HEK293 (cell line): ENCODE measurements around the gene GPAM.
"Not testable (repeated sequence)": the region's sequence is repeated elsewhere in the genome, so short reads cannot be mapped to it uniquely, and the experiment has no call there.

Source experiments
- CTCF ChIA-PET: fragments of 350-600 bp; formaldehyde crosslinking; extraction: SDS; loops from one replicate; lab custom pipeline; 2021; ENCODE audit warnings: antibody characterized with exemption; lab: Yijun Ruan, JAX
- POLR2A ChIA-PET: fragments of 300-600 bp; formaldehyde crosslinking; extraction: SDS; loops from one replicate; lab custom pipeline; 2020; ENCODE audit warnings: antibody characterized with exemption, inconsistent platforms; lab: Yijun Ruan, JAX
- H3K27ac ChIP-seq: fragments of 200-500 bp; sonication (Bioruptor generic); 2 replicates; pipeline ENCODE4 v1.5.1; 2014; ENCODE audit warnings: low read depth, low read length, control low read depth, inconsistent platforms; ENCODE audit errors: extremely low read depth
- H3K36me3 ChIP-seq, 2 experiments: fragments of 200-500 bp in 1 of 2; sonication (Bioruptor generic) in 1 of 2; 1 replicate in 1 of 2; 2 replicates in 1 of 2; pipeline ENCODE4 v1.5.1; 2014 to 2017; ENCODE audit warnings: inconsistent platforms in 2 of 2, low read length in 2 of 2; ENCODE audit not compliant: control insufficient read depth in 2 of 2, insufficient read depth in 1 of 2
- H3K4me1 ChIP-seq: fragments of 200-500 bp; sonication (Bioruptor generic); 2 replicates; pipeline ENCODE4 v1.5.1; 2014; ENCODE audit warnings: mild to moderate bottlenecking, low read length, inconsistent platforms; ENCODE audit not compliant: control insufficient read depth, insufficient read depth
- H3K4me3 ChIP-seq: 2 replicates; pipeline ENCODE4 v1.5.1; 2011; ENCODE audit warnings: low read depth, mild to moderate bottlenecking, control low read depth, low read length, moderate library complexity
- H3K9me3 ChIP-seq: fragments of 200-500 bp; sonication (Bioruptor generic); 2 replicates; pipeline ENCODE4 v1.5.1; 2014; ENCODE audit warnings: low read depth, low read length, inconsistent platforms; ENCODE audit not compliant: control insufficient read depth, insufficient read depth
- AEBP2 ChIP-seq: fragments of 450-650 bp; formaldehyde crosslinking; IDR thresholded peaks from 2 replicates; pipeline ENCODE4 v1.5.1; 2016; ENCODE audit warnings: missing biosample characterization, missing genetic modification characterization, borderline replicate concordance
- ATF2 ChIP-seq: fragments of 450-650 bp; formaldehyde crosslinking; IDR thresholded peaks from 2 replicates; pipeline ENCODE4 v1.5.1; 2016; ENCODE audit warnings: missing biosample characterization, missing genetic modification characterization, low read depth
- CTCF ChIP-seq: fragments of 450-650 bp; formaldehyde crosslinking; IDR thresholded peaks from 2 replicates; pipeline ENCODE4 v1.5.1; 2016; ENCODE audit warnings: missing biosample characterization, missing genetic modification characterization
- REST ChIP-seq: fragments of 450-650 bp; formaldehyde crosslinking; IDR thresholded peaks from 2 replicates; pipeline ENCODE4 v1.5.1; 2016; ENCODE audit warnings: missing biosample characterization, missing genetic modification characterization
- SCRT1 ChIP-seq: fragments of 450-650 bp; formaldehyde crosslinking; IDR thresholded peaks from 2 replicates; pipeline ENCODE4 v1.5.1; 2016; ENCODE audit warnings: missing biosample characterization, missing genetic modification characterization, borderline replicate concordance
- SCRT2 ChIP-seq: fragments of 450-650 bp; formaldehyde crosslinking; IDR thresholded peaks from 2 replicates; pipeline ENCODE4 v1.5.1; 2016; ENCODE audit warnings: missing biosample characterization, missing genetic modification characterization
- ZNF140 ChIP-seq: fragments of 450-650 bp; formaldehyde crosslinking; IDR thresholded peaks from 2 replicates; pipeline ENCODE4 v1.5.1; 2016; ENCODE audit warnings: missing biosample characterization, missing genetic modification characterization
- ZNF23 ChIP-seq: fragments of 450-650 bp; formaldehyde crosslinking; IDR thresholded peaks from 2 replicates; pipeline ENCODE4 v1.5.1; 2016; ENCODE audit warnings: missing biosample characterization, missing genetic modification characterization, borderline replicate concordance
- ZNF354C ChIP-seq: fragments of 450-650 bp; formaldehyde crosslinking; IDR thresholded peaks from 2 replicates; pipeline ENCODE4 v1.5.1; 2016; ENCODE audit warnings: missing biosample characterization, missing genetic modification characterization, low read depth, borderline replicate concordance
- ZNF394 ChIP-seq: fragments of 450-650 bp; formaldehyde crosslinking; IDR thresholded peaks from 2 replicates; pipeline ENCODE4 v1.5.1; 2016; ENCODE audit warnings: missing biosample characterization, missing genetic modification characterization, mild to moderate bottlenecking, moderate library complexity, borderline replicate concordance
- ZNF426 ChIP-seq: fragments of 450-650 bp; formaldehyde crosslinking; IDR thresholded peaks from 2 replicates; pipeline ENCODE4 v1.5.1; 2017; ENCODE audit warnings: missing biosample characterization, missing genetic modification characterization, mild to moderate bottlenecking, inconsistent platforms, moderate library complexity
- ZNF473 ChIP-seq: fragments of 450-650 bp; formaldehyde crosslinking; IDR thresholded peaks from 2 replicates; pipeline ENCODE4 v1.5.1; 2017; ENCODE audit warnings: missing biosample characterization, missing genetic modification characterization
- ZNF514 ChIP-seq: fragments of 450-650 bp; formaldehyde crosslinking; IDR thresholded peaks from 2 replicates; pipeline ENCODE4 v1.5.1; 2016; ENCODE audit warnings: missing biosample characterization, missing genetic modification characterization
- ZNF558 ChIP-seq: fragments of 450-650 bp; formaldehyde crosslinking; IDR thresholded peaks from 2 replicates; pipeline ENCODE4 v1.5.1; 2016; ENCODE audit warnings: missing biosample characterization, missing genetic modification characterization
- ZNF623 ChIP-seq: fragments of 450-650 bp; formaldehyde crosslinking; IDR thresholded peaks from 2 replicates; pipeline ENCODE4 v1.5.1; 2016; ENCODE audit warnings: missing biosample characterization, missing genetic modification characterization
- ZNF626 ChIP-seq: fragments of 450-650 bp; sonication (Bioruptor Pico); formaldehyde crosslinking; IDR thresholded peaks from 2 replicates; pipeline ENCODE4 v1.5.1; 2018; ENCODE audit warnings: missing biosample characterization, missing genetic modification characterization, inconsistent platforms
- ZNF639 ChIP-seq: fragments of 450-650 bp; formaldehyde crosslinking; IDR thresholded peaks from 2 replicates; pipeline ENCODE4 v1.5.1; 2016; ENCODE audit warnings: missing biosample characterization, missing genetic modification characterization
- ZNF654 ChIP-seq: fragments of 450-650 bp; formaldehyde crosslinking; IDR thresholded peaks from 2 replicates; pipeline ENCODE4 v1.5.1; 2016; ENCODE audit warnings: low read depth, missing biosample characterization, missing genetic modification characterization
- ZSCAN16 ChIP-seq: fragments of 450-650 bp; formaldehyde crosslinking; IDR thresholded peaks from 2 replicates; pipeline ENCODE4 v1.5.1; 2016; ENCODE audit warnings: missing biosample characterization, missing genetic modification characterization

GPAM gene

GRCh38 chr10:112120491-112120890, 63.1 kb downstream of the GPAM start:
- Histone ChIP-seq H3K4me3 (no peak overlapping the region), H3K36me3 (no peaks in the 10 kb centered on the region), H3K27ac (no peak overlapping the region), H3K9me3 (no peaks in the 10 kb centered on the region), H3K4me1 (no peaks in the 10 kb centered on the region)
- POLR2A ChIA-PET, result no interaction called here
- TF ChIP-seq ZNF639 (tag by site-specific recombination) (no peak), ZNF473 (tag by site-specific recombination) (no peak), ZNF23 (tag by site-specific recombination) (no peak), ZSCAN16 (tag by site-specific recombination) (no peak), ZNF354C (tag by site-specific recombination) (no peak), ZNF626 (tag by site-specific recombination) (no peak), ZNF514 (tag by site-specific recombination) (no peak)
- CTCF ChIA-PET, result interaction anchor here (1.6 kb wide), 1 partner anchor 17 kb away, joined by 4 read pairs; no protein-coding TSS in a partner anchor

GRCh38 chr10:112115781-112116385, 67.7 kb downstream of the GPAM start:
- Histone ChIP-seq H3K36me3 (no peaks in the 10 kb centered on the region), H3K9me3 (no peaks in the 10 kb centered on the region), H3K27ac (no peak overlapping the region), H3K4me3 (no peak overlapping the region), H3K4me1 (no peaks in the 10 kb centered on the region)
- ChIA-PET CTCF (interaction anchor here (0.6 to 6.3 kb wide), 24 partner anchors 8 to 1202 kb away, joined by 3 to 60 read pairs (median 4); no protein-coding TSS in a partner anchor), POLR2A (no interaction called here)
- TF ChIP-seq ATF2 (tag by site-specific recombination) (no peak), CTCF (tag by site-specific recombination) (peak; percentile 57), SCRT1 (peak; percentile 81), ZNF654 (peak; percentile 44), SCRT2 (peak; percentile 86)

- POLR2A ChIA-PET, H3K9me3 ChIP-seq, H3K4me3 ChIP-seq, H3K4me1 ChIP-seq, CTCF ChIA-PET, H3K36me3 ChIP-seq, H3K27ac ChIP-seq: not testable (repeated sequence)
- TF ChIP-seq ZNF394 (tag by site-specific recombination) (peak; percentile 66; the same call in 1 of the 2 replicates), AEBP2 (tag by site-specific recombination) (0 out of 2 replicates have a peak, but pooled peaks have one; percentile 28), ZNF623 (tag by site-specific recombination) (peak; percentile 37; the same call in 1 of the 2 replicates), ZNF558 (tag by site-specific recombination) (0 out of 2 replicates have a peak, but pooled peaks have one; percentile 34), ZNF654 (peak; percentile 27; the same call in 1 of the 2 replicates), REST (tag by site-specific recombination) (peak; percentile 13; the same call in 1 of the 2 replicates), ZNF140 (peak; percentile 31; the same call in 1 of the 2 replicates), ZNF426 (tag by site-specific recombination) (peak; percentile 59)
These were observed 73.8 kb downstream of the GPAM start for GRCh38 chr10:112109779-112110178.
